ENCODE results near the gene FSTL5. TPM values are rescaled to one million over a fixed set of nuclear protein-coding genes. Genes with fewer than 3 reads are reported as not detected.

Gene FSTL5
- total and polyA plus RNA-seq, 8 donors = 0.08 to 1.9 (median 0.16) TPM

DNA sequence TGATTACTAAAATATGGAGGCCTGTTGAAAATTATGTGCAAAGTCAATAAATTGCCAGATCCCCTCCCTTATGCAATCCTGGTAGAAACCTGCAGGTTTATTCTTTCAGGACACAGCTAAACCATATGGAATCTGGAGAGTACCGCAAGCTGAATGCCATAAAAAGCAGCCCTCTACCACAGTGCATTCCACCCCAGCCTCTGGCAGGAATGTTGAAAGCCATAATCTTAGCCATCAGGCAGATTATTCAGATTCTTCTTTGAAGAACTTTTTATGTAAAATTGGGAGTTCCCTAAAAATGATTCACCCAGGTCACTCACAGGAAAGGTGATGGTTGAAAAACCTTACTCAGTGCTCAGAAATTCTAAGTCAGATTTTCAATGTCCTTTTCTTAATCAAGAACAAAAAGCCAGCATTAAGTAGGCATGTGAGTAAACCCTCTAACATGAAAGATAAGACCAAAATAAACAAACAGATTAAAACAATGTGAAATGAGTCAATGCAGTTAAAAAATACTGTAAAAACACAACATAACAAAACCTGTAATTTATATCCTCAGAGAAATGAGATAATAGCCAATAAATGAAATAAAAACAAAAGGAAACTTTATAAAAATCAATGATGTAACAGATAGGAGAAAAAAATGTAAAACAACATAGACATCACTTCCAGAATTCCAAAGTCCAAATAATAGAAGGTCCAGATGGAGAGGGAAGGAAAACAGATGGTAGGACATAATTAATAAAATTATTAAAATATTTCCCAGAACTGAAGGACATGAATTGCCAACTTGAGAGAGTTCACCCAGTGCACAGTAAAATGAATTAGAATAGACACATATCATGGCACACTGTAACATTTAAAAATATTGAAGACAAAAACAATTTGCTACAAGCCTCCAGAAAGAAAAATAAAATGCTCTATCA, 226.9 kb downstream of the FSTL5 start:
- ATAC-seq = no peak
- Histone ChIP-seq H3K36me3 (no peaks in the 10 kb centered on the region), H3K4me3 (no peak overlapping the region), H3K27ac (no peak overlapping the region), H3K4me1 (no peaks in the 10 kb centered on the region), H3K27me3 (no peaks in the 10 kb centered on the region), H3K9me3 (no peaks in the 10 kb centered on the region)
- TF ChIP-seq, protein P1, sequence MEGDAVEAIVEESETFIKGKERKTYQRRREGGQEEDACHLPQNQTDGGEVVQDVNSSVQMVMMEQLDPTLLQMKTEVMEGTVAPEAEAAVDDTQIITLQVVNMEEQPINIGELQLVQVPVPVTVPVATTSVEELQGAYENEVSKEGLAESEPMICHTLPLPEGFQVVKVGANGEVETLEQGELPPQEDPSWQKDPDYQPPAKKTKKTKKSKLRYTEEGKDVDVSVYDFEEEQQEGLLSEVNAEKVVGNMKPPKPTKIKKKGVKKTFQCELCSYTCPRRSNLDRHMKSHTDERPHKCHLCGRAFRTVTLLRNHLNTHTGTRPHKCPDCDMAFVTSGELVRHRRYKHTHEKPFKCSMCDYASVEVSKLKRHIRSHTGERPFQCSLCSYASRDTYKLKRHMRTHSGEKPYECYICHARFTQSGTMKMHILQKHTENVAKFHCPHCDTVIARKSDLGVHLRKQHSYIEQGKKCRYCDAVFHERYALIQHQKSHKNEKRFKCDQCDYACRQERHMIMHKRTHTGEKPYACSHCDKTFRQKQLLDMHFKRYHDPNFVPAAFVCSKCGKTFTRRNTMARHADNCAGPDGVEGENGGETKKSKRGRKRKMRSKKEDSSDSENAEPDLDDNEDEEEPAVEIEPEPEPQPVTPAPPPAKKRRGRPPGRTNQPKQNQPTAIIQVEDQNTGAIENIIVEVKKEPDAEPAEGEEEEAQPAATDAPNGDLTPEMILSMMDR (IDR thresholded peaks at IDR 0.05) = no peak
- intact Hi-C loops (cut with DNase I) = no loop called here
- FAIRE-seq = no peak
- 81 to 86% methylated on average over 1 of the region's 1 CpG for WGBS, 2 donors
- no peak for DNase-seq

DNA sequence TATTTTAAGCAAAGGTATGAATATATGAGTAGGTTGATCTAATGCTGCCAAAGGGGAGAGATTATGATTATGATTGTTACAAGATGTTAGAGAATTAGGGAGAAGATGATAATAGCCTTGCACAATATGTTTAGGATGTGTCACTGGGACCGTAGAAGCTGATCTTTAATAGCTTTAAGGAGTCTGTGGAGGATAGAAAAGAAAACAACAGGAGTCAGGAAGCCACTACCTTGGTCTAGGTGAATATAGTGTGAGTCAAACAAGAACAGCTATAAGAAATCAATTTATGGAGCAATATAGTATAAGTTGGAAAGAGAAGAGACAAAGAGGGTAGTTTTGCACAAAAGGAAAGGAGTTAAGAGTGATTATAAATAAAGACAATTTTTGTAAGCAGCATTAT, 232.7 kb downstream of the FSTL5 start:
- FAIRE-seq = no peak
- TF ChIP-seq, protein P1 (IDR thresholded peaks at IDR 0.05) = no peak
- no peaks in the 10 kb centered on the region for H3K36me3 ChIP-seq
- no peak overlapping the region for H3K4me3 ChIP-seq
- no peak for DNase-seq
- no peaks in the 10 kb centered on the region for H3K9me3 ChIP-seq
- WGBS, 2 donors = 54 to 68% methylated on average over 1 of the region's 1 CpG
- intact Hi-C loops (cut with DNase I) = no loop called here
- H3K27ac ChIP-seq = no peak overlapping the region
- no peaks in the 10 kb centered on the region for H3K4me1 ChIP-seq
- no peaks in the 10 kb centered on the region for H3K27me3 ChIP-seq
- ATAC-seq = no peak

DNA sequence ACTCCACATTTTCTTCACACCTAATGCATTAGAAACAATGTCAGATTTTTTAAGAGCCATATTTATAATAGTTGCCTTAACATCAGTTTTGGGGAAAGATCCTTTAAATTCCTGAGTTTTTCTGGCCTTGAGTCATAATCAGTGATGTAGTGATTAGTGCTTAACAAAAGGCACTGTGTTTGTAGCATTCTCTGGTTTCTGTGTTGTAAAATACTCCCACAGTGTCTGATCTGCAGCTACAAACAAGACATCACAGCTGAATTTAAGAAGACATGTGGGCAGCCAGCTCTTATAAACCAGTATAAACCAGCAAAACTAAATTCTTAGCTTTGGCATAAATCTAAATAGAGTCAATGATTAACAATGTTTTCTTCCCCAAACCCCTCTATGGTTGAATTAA, 233.8 kb downstream of the FSTL5 start:
- TF ChIP-seq, protein P1 (IDR thresholded peaks at IDR 0.05) = no peak
- DNase-seq (no peak), FAIRE-seq (no peak), ATAC-seq (no peak)
- Histone ChIP-seq H3K27me3 (no peaks in the 10 kb centered on the region), H3K36me3 (no peaks in the 10 kb centered on the region), H3K4me1 (no peaks in the 10 kb centered on the region), H3K4me3 (no peak overlapping the region), H3K9me3 (no peaks in the 10 kb centered on the region), H3K27ac (no peak overlapping the region)
- intact Hi-C loops (cut with DNase I) = no loop called here

DNA sequence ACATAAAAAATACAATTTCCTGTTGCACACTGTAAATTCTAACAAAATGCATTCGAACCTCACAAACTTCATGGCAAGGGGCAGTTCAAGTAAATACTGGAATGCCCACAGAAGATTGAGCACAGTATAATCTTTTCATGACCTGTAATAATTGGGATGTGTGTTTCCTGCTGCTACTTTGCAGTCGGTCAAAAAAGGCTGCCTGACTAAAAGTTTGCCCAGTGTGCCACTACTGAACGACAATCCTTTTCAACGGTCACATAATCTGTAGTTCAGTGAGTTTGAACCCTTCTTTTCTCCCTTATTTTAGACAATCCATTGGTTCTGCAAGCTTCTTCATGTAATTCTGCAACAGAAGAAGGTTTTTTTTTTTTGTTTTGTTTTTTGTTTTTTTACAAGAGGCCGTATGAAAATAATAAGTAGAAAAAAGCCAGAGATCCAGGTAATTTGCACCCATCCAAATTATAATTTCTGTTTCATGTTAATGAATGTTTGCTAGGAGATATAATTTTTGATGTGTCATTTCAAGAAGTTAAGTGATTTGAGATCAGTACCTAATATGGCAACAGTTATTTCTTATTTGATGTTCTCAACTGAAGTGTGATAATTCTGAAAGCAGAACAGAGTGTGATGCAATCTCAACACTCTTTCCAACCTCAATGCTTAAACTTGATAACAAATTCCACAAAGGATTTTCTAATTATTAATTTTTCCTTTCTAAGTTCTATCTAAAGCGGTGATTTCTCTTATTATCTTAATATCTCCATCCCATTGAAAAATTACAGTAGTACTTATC, 237.6 kb downstream of the FSTL5 start:
- ATAC-seq (no peak), FAIRE-seq (no peak), DNase-seq (no peak)
- WGBS, 2 donors = 59 to 62% methylated on average over 6 of the region's 6 CpGs
- H3K27me3 ChIP-seq = peaks cover 0 to 7% (median 0%) of the 10 kb centered on the region in 4 donors
- H3K4me3 ChIP-seq = no peak overlapping the region
- no peaks in the 10 kb centered on the region for H3K36me3 ChIP-seq
- TF ChIP-seq, protein P1 (IDR thresholded peaks at IDR 0.05) = no peak
- no peaks in the 10 kb centered on the region for H3K9me3 ChIP-seq
- no peaks in the 10 kb centered on the region for H3K4me1 ChIP-seq
- no peak overlapping the region for H3K27ac ChIP-seq
- intact Hi-C loops (cut with DNase I) = no loop called here
